Islet of Langerhans (tissue), 1 donor: ENCODE data around the gene IL1RN.
A peak's percentile ranks its signal among the peaks of the same experiment; 100 is the strongest.
"Not testable (repeated sequence)": the region's sequence is repeated elsewhere in the genome, so short reads cannot be mapped to it uniquely, and the experiment has no call there.

ENCODE experiments used
- FAIRE-seq: peaks from one replicate; lab custom pipeline; 2011; peaks lifted over from hg19 to GRCh38; lab: Jason Lieb, UNC

The IL1RN gene, protein sequence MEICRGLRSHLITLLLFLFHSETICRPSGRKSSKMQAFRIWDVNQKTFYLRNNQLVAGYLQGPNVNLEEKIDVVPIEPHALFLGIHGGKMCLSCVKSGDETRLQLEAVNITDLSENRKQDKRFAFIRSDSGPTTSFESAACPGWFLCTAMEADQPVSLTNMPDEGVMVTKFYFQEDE

DNA sequence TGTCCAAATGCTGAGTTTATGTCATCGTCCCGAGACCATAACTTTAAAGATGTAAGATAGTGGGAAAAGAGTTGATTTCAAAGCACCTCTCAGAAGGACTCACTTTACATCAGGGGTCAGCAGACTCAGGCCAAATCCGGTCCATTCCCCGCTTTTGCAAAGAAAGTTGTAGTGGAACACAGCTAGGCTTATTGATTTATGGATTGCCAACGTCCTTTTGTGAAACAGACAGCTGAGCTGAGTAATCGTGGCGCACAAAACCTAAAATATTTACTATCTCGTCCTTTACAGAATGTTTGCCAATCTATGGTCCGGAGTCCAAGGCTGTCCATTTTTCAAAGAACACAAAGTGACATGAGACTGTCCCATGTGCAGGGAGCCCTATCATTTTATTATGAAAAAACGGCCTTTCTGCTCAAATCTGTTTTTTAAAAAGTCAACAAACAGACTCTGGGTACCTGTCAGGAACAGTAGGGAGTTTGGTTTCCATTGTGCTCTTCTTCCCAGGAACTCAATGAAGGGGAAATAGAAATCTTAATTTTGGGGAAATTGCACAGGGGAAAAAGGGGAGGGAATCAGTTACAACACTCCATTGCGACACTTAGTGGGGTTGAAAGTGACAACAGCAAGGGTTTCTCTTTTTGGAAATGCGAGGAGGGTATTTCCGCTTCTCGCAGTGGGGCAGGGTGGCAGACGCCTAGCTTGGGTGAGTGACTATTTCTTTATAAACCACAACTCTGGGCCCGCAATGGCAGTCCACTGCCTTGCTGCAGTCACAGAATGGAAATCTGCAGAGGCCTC, at the start of gene IL1RN:
TSS of gene IL1RN (plus strand) at position 754 of the 801 bp plus-strand sequence. CDS start at position 781, 27 bp downstream.
- no peak for FAIRE-seq

DNA sequence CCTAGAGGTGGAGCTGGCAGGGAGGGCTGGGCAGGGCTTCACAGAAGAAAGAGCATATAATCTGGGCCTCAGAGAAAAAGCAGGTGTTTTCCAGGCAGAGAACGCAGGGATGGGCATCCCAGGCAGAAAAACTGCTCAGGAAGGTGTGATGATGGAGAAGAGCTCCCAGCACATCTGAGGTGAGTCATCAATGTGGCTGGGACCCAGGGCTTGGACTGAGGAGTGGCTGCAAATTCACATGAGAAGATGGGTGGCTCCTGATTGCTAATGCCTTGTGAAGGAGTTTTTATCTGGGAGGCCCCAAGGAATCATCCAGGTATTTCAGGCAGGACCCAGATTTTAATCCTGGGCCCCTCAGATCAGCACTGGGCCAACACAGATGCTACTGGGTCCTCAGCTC, 49.5 kb upstream of the IL1RN start:
- no peak for FAIRE-seq

GRCh38 chr2:113078350-113078839, 49.0 kb upstream of the IL1RN start:
- peak; percentile 84 for FAIRE-seq

DNA sequence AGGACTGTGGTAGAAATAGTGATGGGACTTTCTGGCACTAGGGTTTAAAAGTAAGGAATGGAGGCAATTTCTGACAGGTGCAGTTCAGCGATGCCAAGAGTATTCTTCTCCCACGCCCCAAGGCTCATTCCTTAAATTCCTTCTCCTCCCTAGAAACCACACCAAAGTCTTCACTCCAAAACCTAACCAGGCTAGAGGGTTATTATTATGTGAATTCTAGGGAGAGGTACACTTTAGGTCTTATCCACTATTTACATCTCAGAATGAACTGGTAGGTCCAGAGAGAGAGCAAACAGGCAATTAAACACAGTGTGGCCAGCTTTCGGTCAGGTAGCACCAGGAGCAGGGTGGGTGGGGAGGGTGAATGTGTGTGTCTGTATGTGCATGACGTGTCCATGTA, 48.3 kb upstream of the IL1RN start:
- FAIRE-seq = no peak

DNA sequence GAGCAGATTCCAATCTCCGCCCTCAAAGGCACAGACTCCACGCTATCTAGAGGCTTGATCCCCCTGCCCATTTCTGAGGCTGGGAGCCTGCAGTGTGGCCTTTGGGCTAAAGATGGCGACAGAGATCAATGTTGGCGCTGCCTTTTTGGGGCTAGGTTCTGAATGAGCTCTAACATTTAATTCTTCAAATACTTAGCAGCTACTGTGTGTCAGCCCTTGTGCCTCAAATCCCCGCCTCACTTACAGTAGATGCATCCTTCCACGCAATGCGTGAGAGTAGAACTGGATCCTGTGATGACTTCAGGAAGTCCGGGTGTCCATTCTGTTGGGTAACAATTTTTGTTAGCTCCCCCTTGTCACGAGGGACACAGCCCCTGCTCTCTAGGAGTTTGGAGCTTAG, 47.3 kb upstream of the IL1RN start:
- no peak for FAIRE-seq

DNA sequence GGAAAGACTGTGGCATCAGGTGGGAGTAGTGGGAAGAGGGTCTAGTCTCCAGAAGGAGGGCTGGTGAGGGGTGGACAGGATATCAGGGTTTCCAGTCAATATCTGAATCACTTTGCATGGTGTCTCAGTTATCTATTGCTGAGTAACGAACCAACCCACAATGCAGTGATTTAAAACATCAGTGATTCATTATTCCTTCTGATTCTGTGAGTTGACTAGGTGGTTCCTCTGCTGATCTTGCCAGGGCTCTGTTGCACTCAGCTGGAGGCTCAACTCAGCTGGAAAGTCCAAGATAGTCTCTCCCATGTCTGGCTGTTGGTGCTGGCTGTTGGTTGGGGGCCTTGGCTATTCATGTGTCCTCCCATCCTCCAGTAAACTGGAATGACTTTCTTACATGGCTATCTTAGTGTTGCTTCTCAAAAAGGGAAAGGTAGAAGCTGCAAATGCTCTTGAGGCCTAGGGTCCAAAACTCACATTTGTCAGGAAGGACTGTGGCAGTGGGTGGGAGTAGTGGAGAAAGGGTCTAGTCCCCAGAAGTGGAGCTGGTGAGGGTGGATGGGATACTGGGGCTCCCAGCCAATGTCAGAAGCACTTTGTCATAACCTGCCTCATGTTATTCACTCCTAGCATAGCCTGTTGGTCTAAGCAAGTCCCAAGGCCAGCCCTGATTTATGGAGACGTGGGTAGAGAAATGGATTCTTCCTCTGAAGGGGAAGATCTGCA, 45.7 kb upstream of the IL1RN start:
- no peak for FAIRE-seq

DNA sequence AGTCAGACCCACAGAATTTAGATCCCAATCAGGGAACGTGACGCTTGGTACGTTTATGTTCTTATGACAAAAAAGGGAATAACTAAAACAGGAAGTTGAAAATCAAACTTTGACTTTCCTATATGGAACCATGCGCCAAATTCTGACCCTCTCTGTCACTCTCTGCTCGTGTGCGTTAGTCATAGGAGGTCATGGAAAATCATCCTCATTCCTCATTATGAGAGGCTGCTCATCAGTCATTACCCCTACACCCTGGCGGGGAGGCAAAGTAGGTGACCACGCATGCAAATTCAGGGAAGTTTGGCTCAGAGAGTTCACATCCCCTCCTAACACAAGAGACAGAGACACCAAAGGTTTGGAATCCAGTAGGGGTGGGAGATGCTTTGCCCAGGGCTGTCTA, 44.1 kb upstream of the IL1RN start:
- FAIRE-seq = no peak

DNA sequence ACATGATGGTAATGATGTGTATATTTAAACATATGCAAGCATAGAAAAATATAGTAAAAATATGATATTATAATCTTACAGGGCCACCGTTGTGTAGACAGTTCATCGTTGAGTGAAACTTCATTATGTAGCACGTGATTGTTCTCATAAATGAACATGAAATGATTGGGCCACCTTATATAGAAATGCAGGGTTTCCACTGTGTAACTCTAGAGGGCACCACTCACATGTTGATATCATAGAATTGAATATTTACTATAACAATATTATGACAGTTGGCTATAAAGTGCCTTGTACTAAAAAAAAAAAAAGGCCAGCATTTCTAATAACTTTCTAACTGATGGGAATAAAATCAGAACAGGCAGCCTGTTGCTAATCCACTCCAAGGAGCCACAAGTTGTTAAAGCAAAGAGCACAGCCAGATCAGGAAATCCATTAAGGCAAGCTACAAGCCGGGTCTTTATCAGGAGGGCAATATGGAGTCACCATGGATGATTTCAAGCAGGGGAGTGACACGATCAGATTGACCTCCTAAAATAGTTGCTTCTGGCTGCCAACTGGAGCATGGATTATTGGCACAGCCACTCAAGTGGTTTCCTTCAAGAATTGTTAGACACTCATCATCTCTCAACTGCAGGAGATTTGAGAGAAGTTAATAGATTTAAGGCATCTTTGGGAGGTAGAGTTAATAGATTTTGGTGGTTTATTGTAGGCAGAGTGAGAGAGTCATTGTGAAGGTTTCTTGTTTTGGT, 43.0 kb upstream of the IL1RN start:
- FAIRE-seq = no peak

GRCh38 chr2:113085542-113085941, 41.9 kb upstream of the IL1RN start:
- no peak for FAIRE-seq

DNA sequence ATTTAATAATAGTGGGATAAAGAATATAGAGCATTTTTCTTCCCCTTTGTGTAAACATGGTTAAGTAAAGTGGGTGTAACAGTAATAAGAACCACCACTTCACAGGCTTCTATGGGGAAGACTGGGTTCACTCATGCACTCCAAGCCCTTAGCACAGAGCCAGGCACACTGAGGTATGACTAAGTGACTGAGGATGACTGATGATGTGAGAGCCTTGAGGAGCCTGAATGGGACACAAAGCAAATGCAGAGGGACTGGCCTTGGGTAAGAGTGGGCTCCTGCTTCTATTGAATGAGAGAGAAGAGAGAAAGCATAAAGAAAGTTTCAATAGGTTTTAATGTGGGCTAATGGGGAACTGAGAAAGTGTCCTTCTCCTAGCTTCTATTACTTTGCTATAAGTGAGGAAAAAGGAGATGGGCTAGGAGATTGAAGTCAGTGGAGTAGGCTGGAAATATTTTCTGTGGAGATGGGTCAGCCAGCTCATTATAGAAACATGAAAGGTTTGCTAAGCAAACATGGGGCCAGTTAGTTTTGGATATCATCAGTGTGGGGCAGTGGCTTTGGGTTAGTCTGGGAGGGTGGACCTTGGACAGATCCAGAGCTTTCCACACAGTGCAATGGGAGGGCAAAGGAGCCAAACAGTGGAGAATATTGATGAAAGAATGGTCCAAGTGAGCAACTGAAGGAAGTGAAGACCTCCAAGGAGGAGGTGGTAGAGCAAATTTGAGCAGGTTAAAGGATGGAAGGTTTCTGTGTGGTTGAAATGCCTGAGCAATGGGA, 39.0 kb upstream of the IL1RN start:
- no peak for FAIRE-seq

DNA sequence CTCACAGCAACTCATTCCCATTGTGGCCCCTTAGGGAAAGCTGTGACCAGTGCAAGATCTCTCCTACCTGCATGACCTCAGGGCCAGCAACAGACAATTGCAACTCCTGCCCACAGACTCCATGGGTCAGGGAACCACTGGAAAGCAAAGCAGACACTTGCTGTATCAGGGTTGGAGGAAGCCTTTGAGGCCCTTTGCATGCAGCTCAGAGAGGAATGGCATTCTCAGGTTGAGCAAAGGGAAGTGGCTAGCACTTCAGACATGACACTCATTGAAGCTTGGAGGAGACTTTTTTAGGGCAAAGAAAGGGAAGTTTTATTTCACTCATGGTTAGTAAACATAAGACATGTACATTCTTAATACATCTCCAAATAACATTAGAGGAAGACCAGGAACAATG, 37.5 kb upstream of the IL1RN start:
- FAIRE-seq = no peak

DNA sequence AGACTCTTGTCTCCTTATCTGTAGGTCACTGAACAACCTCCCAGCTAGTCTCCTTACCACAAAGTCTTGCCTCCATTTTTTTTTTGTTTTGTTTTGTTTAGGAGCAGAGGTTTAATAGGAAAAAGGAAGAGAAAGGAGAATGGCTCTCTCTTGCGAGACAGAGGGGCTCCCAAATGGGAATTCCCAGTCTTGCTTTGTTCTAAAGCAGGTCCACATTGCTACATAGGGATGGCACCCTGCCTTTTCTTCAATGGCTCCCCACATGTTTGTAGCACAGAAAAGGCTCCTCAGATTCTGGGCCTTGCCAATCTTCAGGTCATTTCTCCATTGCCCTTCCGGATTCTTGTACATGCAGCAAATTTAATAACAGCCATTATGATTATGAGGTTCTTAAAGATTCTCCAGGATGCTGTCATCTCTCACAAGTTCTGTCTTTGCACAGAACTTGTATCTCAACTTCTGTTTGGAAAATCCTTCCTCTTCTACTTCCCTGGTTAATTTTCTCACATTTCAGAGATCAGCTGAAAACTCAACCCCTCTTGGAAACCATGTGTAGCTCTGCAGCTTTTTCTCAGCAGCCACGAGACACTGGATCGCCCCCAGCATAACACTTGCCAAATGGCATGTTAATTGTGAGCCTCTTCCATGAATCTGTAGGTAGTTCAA, 36.0 kb upstream of the IL1RN start:
- FAIRE-seq = no peak

DNA sequence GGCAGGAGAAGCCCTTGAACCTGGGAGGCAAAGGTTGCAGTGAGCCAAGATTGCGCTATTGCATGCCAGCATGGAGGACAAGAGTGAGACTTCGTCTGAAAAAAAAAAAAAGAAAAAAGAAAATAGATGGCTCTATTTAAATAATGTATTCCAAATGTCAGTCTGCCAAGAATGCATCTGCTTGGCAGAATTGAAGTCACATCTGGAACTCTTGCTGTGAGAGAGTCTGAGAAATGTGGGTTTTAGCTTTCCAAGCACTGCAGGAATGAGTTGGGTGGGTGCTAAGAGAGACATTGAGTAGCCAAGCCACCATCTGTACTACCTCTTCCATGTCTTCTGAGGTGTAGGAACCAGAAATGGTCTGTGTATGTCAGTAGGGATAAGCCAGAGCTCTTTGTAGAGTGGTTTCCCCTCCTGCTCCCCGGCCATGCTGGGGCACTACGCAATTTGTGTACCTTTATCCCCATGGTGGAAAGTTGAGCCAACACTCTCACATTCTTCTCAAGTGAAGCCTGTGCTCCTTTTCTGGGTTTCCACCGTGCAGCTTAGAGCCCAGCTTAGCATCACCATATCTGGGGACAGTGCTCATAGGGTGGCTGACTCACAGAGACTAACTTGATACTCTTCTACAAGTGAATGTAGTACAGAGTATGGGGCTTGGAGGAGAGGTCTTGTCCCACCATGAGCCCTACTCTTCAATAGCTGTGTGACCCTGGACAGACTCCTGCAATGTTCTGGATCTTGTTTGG, 34.4 kb upstream of the IL1RN start:
- no peak for FAIRE-seq

DNA sequence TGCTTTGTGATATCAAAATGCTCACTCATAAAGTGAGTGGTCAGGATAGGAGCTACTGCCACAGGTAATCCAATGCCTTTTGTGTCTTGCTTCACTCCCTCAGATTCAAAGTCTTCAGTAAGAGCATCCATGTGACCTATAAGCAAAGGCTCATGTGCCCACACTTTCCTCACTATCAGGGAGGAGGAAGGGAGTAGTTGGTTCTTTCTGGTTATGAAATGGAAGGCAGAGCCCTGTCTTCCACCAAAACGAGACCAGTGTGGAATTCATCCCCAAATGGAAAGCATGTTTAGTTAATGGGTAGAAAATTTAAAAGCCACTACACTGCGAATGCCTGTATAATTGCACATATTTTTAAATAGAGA, 33.8 kb upstream of the IL1RN start:
- FAIRE-seq = no peak

- FAIRE-seq = not testable (repeated sequence)
Observed at GRCh38 chr2:113096306-113096705, 31.1 kb upstream of the IL1RN start.

DNA sequence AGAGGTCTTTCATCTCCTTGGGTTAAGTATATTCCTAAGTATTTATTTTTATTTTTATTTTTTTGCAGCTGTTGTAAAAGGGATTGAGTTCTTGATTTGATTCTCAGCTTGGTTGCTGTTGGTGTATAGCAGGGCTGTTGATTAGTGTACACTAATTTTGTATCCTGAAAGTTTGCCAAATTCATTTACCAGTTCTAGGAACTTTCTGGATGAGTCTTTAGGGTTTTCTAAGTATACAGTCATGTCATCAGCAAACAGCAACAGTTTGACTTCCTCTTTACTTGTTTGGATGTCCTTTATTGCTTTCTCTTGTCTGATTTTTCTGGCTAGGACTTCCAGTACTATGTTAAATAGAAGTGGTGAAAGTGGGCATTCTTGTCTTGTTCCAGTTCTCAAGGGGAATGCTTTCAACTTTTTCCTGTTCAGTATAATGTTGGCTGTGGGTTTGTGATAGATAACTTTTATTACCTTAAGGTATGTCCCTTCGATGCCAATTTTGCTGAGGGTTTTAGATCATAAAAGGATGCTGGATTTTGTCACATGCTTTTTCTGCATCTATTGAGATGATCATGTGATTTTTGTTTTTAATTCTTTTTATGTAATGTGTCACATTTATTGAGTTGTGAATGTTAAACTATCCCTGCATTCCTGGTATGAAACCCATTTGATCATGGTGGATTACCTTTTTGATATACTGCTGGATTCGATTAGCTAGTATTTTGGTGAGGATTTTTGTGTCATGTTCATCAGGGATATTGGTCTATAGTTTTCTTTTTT, 30.4 kb upstream of the IL1RN start:
- not testable (repeated sequence) for FAIRE-seq

GRCh38 chr2:113098041-113098440, 29.4 kb upstream of the IL1RN start:
- no peak for FAIRE-seq

DNA sequence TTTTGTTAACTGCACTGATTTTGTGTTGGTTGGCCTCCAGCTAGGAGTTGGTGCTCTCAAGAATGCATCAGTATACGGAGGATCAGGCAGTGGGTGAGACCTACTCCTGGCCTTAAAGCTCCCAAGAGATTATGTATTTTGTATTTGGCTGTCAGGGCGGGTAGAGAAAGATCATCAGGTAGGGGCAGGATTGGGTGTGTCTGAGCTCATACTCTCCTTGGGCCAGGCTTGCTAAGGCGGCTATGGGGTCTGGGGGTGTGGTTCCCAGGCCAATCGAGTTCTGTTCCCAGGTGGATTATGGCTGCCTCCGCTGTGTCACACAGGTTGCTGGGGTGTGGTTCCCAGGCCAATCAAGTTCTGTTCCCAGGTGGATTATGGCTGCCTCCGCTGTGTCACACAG, 28.9 kb upstream of the IL1RN start:
- FAIRE-seq = no peak

- FAIRE-seq = no peak
Observed at GRCh38 chr2:113102133-113102532, 25.3 kb upstream of the IL1RN start.

DNA sequence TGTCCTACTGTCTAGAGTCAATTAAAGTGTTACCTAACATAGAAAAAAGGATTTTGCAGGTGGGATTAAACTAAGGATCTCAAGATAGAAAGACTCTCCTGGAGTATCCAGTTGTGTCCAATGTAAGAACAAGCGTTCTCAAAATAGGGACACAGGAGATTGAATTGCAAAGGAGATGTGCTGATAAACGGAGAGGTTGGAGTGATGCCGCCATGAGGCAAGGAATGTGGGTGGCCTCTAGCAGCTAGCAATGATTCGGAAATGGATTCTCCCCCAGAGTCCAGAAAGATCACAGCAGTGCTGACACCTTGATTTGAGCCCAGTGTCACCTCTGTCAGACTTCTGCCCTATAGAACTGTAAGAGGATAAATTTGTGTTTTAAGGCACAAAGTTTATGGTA, 24.1 kb upstream of the IL1RN start:
- no peak for FAIRE-seq
